Parathyroid adenoma (tissue), 2 donors: Measurements from ENCODE around the gene GAK.

ENCODE experiments used
- H2AFZ ChIP-seq: fragments of 300-600 bp; sonication (generic); one replicate; pipeline ENCODE4 v1.7.0; 2017; ENCODE audit warnings: antibody characterized with exemption, mild to moderate bottlenecking
- H3K27ac ChIP-seq: fragments of 300-600 bp; sonication (generic); one replicate; pipeline ENCODE4 v1.7.0; 2017
- H3K27me3 ChIP-seq: fragments of 300-600 bp; sonication (generic); one replicate; pipeline ENCODE4 v1.7.0; 2017; ENCODE audit warnings: low read length; ENCODE audit not compliant: control insufficient read depth, insufficient read depth
- H3K36me3 ChIP-seq: fragments of 300-600 bp; sonication (generic); one replicate; pipeline ENCODE4 v1.7.0; 2017; ENCODE audit warnings: low read length; ENCODE audit not compliant: control insufficient read depth, insufficient read depth
- H3K4me1 ChIP-seq: fragments of 300-600 bp; sonication (generic); one replicate; pipeline ENCODE4 v1.7.0; 2017; ENCODE audit warnings: control low read depth
- H3K4me2 ChIP-seq: fragments of 300-600 bp; sonication (generic); one replicate; pipeline ENCODE4 v1.7.0; 2017; ENCODE audit warnings: low read length
- H3K4me3 ChIP-seq: fragments of 300-600 bp; sonication (generic); one replicate; pipeline ENCODE4 v1.7.0; 2017; ENCODE audit warnings: low read depth, low read length
- H3K79me2 ChIP-seq: fragments of 300-600 bp; sonication (generic); one replicate; pipeline ENCODE4 v1.7.0; 2017; ENCODE audit warnings: control low read depth
- H3K9ac ChIP-seq: fragments of 300-600 bp; sonication (generic); one replicate; pipeline ENCODE4 v1.7.0; 2017; ENCODE audit warnings: mild to moderate bottlenecking
- H3K9me3 ChIP-seq: fragments of 300-600 bp; sonication (generic); one replicate; pipeline ENCODE4 v1.7.0; 2017; ENCODE audit warnings: low read length; ENCODE audit not compliant: control insufficient read depth
- CTCF ChIP-seq: fragments of 300-600 bp; sonication (generic); IDR thresholded peaks from one replicate; pipeline ENCODE4 v1.7.0; 2017; ENCODE audit warnings: antibody characterized with exemption, mild to moderate bottlenecking
- donor health status: primary hyperparathyroidism.

The GAK gene

GRCh38 chr4:907103-907400 lies 25.1 kb downstream of the GAK start:
- Histone ChIP-seq H3K9ac (no peak overlapping the region), H3K79me2 (peaks cover 3% of the 10 kb centered on the region), H3K4me2 (no peak overlapping the region), H3K36me3 (no peaks in the 10 kb centered on the region), H3K27me3 (no peaks in the 10 kb centered on the region), H3K27ac (no peak overlapping the region), H2AFZ (no peak overlapping the region), H3K9me3 (no peaks in the 10 kb centered on the region), H3K4me3 (no peak overlapping the region), H3K4me1 (no peaks in the 10 kb centered on the region)
- TF ChIP-seq CTCF, result no peak

- no peaks in the 10 kb centered on the region for H3K36me3 ChIP-seq
- peaks cover 3% of the 10 kb centered on the region for H3K79me2 ChIP-seq
- no peak overlapping the region for H3K9ac ChIP-seq
- H3K27ac ChIP-seq, result no peak overlapping the region
- no peak for TF ChIP-seq CTCF
- no peak overlapping the region for H2AFZ ChIP-seq
- H3K4me2 ChIP-seq, result no peak overlapping the region
- H3K4me3 ChIP-seq, result no peak overlapping the region
- no peaks in the 10 kb centered on the region for H3K9me3 ChIP-seq
- no peaks in the 10 kb centered on the region for H3K27me3 ChIP-seq
- H3K4me1 ChIP-seq, result no peaks in the 10 kb centered on the region
Observed at GRCh38 chr4:906339-907102, 25.6 kb downstream of the GAK start.

- H2AFZ ChIP-seq, result no peak overlapping the region
- H3K4me3 ChIP-seq, result no peak overlapping the region
- no peaks in the 10 kb centered on the region for H3K36me3 ChIP-seq
- H3K9ac ChIP-seq, result no peak overlapping the region
- no peak overlapping the region for H3K4me2 ChIP-seq
- H3K9me3 ChIP-seq, result no peaks in the 10 kb centered on the region
- TF ChIP-seq CTCF, result no peak
- H3K27me3 ChIP-seq, result no peaks in the 10 kb centered on the region
- no peaks in the 10 kb centered on the region for H3K79me2 ChIP-seq
- no peaks in the 10 kb centered on the region for H3K4me1 ChIP-seq
- H3K27ac ChIP-seq, result no peak overlapping the region
Observed at GRCh38 chr4:905485-906338, 26.4 kb downstream of the GAK start.

- Histone ChIP-seq H3K79me2 (no peaks in the 10 kb centered on the region), H3K36me3 (no peaks in the 10 kb centered on the region), H3K27ac (no peak overlapping the region), H3K9ac (no peak overlapping the region), H3K4me2 (no peak overlapping the region), H3K4me1 (no peaks in the 10 kb centered on the region), H3K4me3 (no peak overlapping the region), H3K27me3 (no peaks in the 10 kb centered on the region), H3K9me3 (no peaks in the 10 kb centered on the region), H2AFZ (no peak overlapping the region)
- TF ChIP-seq CTCF, result no peak
Observed at GRCh38 chr4:903066-904046, 28.8 kb downstream of the GAK start.
